ENCODE results near the gene CDH23.

The CDH23 gene

DNA sequence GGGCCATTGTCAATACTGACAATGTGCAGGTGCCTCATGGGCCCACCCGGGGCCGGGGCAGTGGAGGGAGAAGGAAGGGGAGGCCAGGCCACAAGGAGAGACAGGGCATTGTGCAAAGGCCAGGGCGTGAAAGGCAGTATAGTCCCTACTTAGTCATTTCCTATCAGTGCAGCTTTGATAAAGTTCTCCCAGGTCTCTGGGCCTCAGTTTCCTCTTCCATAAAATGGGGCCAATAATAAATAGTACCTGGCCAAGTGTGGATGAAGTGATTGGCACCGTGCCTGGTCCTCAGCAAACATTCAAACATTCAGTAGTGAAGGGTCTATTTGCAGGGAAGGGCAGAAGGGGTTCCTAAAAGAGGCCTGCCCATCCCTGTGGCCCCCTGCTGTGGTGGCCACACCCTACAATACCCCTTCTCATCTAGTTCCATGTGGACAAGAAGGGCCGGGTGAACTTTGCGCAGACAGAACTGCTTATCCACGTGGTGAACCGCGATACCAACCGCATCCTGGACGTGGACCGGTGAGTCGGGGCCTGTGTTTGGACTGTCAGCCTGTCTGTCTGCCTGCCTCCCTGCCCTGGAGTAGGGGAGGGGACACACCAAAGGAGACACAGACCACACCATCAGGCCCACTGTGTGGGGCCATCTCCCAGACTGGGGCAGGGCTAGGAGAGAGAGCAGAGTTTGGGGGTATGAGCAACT lies 413.5 kb downstream of the CDH23 start:
- H3K4me1 ChIP-seq (ENCODE audit: low read length): no peaks in the 10 kb centered on the region
- H3K4me3 ChIP-seq (ENCODE audit: low read length): no peak overlapping the region
- H3K27me3 ChIP-seq (replicated peaks; ENCODE audit: insufficient read depth, low read length): no peaks in the 10 kb centered on the region
- H2AFZ ChIP-seq (ENCODE audit: low read length): no peak overlapping the region
- DNase-seq: no peak
- H3K9me3 ChIP-seq (replicated peaks; ENCODE audit: insufficient read depth, low read length): no peaks in the 10 kb centered on the region
- H3K9me2 ChIP-seq (replicated peaks; ENCODE audit: insufficient read depth, low read length): no peaks in the 10 kb centered on the region
- TF ChIP-seq EZH2phosphoT487 (IDR thresholded peaks at IDR 0.05; ENCODE audit: low read length) (no peak), EZH2 (optimal IDR thresholded peaks at IDR 0.05; ENCODE audit: low read depth, low read length) (no peak), CTCF (IDR thresholded peaks at IDR 0.05; ENCODE audit: low read length) (no peak)
- no peak overlapping the region for H3K9ac ChIP-seq (ENCODE audit: low read length)
- no peak overlapping the region for H3K27ac ChIP-seq (ENCODE audit: low read length)
- no peaks in the 10 kb centered on the region for H3K79me2 ChIP-seq (ENCODE audit: low read length)
- H3F3A ChIP-seq (ENCODE audit: insufficient read depth, low read length): no peaks in the 10 kb centered on the region
- no peaks in the 10 kb centered on the region for H4K20me1 ChIP-seq (ENCODE audit: insufficient read depth, low read length)
- no peak overlapping the region for H3K4me2 ChIP-seq (ENCODE audit: low read depth, low read length)
- H3K36me3 ChIP-seq (replicated peaks; ENCODE audit: insufficient read depth, low read length): no peaks in the 10 kb centered on the region

- no peak for DNase-seq
- H3K79me2 ChIP-seq (ENCODE audit: low read length): no peaks in the 10 kb centered on the region
- no peaks in the 10 kb centered on the region for H3K4me1 ChIP-seq (ENCODE audit: low read length)
- no peaks in the 10 kb centered on the region for H3K9me3 ChIP-seq (replicated peaks; ENCODE audit: insufficient read depth, low read length)
- H3K36me3 ChIP-seq (replicated peaks; ENCODE audit: insufficient read depth, low read length): no peaks in the 10 kb centered on the region
- no peaks in the 10 kb centered on the region for H4K20me1 ChIP-seq (ENCODE audit: insufficient read depth, low read length)
- H3K27ac ChIP-seq (ENCODE audit: low read length): no peak overlapping the region
- H3K4me3 ChIP-seq (ENCODE audit: low read length): no peak overlapping the region
- H3K27me3 ChIP-seq (replicated peaks; ENCODE audit: insufficient read depth, low read length): no peaks in the 10 kb centered on the region
- no peaks in the 10 kb centered on the region for H3K9me2 ChIP-seq (replicated peaks; ENCODE audit: insufficient read depth, low read length)
- H2AFZ ChIP-seq (ENCODE audit: low read length): no peak overlapping the region
- no peak overlapping the region for H3K4me2 ChIP-seq (ENCODE audit: low read depth, low read length)
- no peak for TF ChIP-seq EZH2 (optimal IDR thresholded peaks at IDR 0.05; ENCODE audit: low read depth, low read length)
- TF ChIP-seq CTCF (IDR thresholded peaks at IDR 0.05; ENCODE audit: low read length): no peak
- TF ChIP-seq EZH2phosphoT487 (IDR thresholded peaks at IDR 0.05; ENCODE audit: low read length): no peak
- no peaks in the 10 kb centered on the region for H3F3A ChIP-seq (ENCODE audit: insufficient read depth, low read length)
- H3K9ac ChIP-seq (ENCODE audit: low read length): no peak overlapping the region
Observed at GRCh38 chr10:71811351-71811750, 414.6 kb downstream of the CDH23 start.

GRCh38 chr10:71812016-71812912 lies 415.5 kb downstream of the CDH23 start:
- Histone ChIP-seq H2AFZ (ENCODE audit: low read length) (no peak overlapping the region), H3K4me1 (ENCODE audit: low read length) (no peaks in the 10 kb centered on the region), H3F3A (ENCODE audit: insufficient read depth, low read length) (no peaks in the 10 kb centered on the region), H3K4me2 (ENCODE audit: low read depth, low read length) (no peak overlapping the region), H3K9ac (ENCODE audit: low read length) (no peak overlapping the region), H3K27ac (ENCODE audit: low read length) (no peak overlapping the region), H3K9me3 (replicated peaks; ENCODE audit: insufficient read depth, low read length) (no peaks in the 10 kb centered on the region), H3K4me3 (ENCODE audit: low read length) (no peak overlapping the region), H3K79me2 (ENCODE audit: low read length) (no peaks in the 10 kb centered on the region), H3K9me2 (replicated peaks; ENCODE audit: insufficient read depth, low read length) (no peaks in the 10 kb centered on the region), H3K36me3 (replicated peaks; ENCODE audit: insufficient read depth, low read length) (no peaks in the 10 kb centered on the region), H4K20me1 (ENCODE audit: insufficient read depth, low read length) (no peaks in the 10 kb centered on the region), H3K27me3 (replicated peaks; ENCODE audit: insufficient read depth, low read length) (no peaks in the 10 kb centered on the region)
- TF ChIP-seq CTCF (IDR thresholded peaks at IDR 0.05; ENCODE audit: low read length) (peak; percentile 87), EZH2phosphoT487 (IDR thresholded peaks at IDR 0.05; ENCODE audit: low read length) (no peak)
- peak; percentile 53 for DNase-seq

Data from MM.1S (cell line).